ENCODE results near the gene HABP4.
A peak's percentile ranks its signal among the peaks of the same experiment; 100 is the strongest.

The HABP4 gene

DNA sequence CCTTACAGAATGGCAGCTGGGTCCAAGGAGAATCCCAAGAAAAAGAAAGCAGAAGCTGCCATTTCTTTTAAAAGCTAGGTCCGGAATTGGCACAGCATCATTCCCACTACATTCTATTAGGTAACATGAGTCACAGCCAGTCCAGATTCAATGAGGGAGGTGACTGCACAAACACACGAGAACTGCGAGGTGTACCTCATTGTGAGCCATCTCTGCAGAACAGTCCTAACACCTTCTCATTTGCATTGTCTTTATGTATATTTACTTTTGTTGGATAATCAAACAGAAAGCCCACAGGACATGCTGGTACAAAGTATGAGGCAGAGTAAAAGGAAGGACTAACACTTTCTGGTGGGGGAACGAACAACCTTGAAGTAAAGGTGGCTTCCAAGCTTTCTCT lies 14.6 kb upstream of the HABP4 start:
- no peak for DNase-seq (ENCODE audit: low read depth in 1 of 2, low spot score in 1 of 2)

DNA sequence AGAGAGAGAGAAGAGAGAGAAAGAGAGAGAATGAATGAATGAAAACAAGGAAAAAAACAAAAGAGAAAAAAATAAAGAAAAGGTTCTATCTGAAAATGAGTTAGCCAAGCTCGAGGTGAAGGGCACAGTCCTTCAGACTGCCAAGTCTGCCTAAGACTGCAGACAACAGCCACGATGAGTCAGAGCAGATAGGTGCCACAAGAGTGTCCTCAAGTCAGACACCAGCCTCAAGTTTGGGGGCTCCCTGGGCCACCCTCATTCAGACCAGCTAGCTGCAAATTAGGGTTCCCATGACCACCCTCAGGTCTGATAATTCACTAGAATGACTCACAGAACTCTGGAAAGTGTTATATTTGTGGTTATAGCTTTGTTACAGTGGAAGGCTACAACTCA lies 13.9 kb upstream of the HABP4 start:
- DNase-seq (ENCODE audit: low read depth in 1 of 2, low spot score in 1 of 2), result no peak

DNA sequence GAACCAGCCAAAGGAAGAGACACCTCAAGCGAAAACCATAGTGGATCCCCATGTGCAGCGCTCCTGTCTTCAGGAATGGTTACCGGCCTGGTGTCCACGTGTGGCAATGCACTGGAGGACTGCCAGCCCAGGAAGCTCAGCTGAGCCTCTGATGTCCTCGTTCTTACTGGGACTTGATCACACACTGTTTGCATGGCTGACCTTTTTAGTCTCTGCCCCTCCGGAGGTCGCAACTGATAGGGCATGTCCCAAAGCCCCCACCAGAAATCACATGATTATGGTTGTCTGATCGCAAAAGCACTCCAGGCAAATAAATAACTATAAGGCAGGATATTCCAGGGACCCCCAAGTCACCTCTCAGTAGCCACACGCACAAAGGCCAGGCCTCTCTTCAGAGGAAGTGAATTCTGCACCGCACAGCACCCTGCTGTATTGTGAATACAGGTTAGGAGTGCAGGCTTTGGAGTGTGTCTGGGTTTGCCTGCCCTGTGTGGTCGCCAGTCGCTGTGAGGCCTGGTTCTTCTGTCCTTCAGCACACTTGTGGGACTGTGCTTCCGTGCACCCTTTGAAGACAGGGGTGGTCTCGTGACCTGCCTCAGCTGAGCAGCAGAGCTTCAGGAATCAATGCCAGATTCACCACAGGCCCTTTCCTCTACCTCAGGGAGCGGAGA lies 13.4 kb upstream of the HABP4 start:
- no peak for DNase-seq (ENCODE audit: low read depth in 1 of 2, low spot score in 1 of 2)

DNA sequence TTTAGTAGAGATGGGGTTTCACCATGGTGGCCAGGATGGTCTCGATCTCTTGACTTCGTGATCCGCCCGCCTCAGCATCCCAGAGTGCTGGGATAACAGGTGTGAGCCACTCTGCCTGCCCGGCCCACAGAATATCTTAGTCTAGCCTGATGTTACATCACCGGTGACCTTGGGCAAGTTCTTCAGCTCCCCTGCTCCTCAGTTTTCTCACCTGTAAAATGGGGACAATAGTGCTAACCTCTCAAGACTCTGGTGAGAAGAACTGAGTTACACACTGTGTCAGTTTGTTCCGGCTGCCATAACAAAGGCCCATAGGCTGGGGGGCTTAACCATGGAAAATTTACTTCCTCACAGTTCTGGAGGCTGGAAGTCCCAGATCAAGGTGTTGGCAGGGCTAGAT lies 12.5 kb upstream of the HABP4 start:
- DNase-seq (ENCODE audit: low read depth in 1 of 2, low spot score in 1 of 2), result no peak

DNA sequence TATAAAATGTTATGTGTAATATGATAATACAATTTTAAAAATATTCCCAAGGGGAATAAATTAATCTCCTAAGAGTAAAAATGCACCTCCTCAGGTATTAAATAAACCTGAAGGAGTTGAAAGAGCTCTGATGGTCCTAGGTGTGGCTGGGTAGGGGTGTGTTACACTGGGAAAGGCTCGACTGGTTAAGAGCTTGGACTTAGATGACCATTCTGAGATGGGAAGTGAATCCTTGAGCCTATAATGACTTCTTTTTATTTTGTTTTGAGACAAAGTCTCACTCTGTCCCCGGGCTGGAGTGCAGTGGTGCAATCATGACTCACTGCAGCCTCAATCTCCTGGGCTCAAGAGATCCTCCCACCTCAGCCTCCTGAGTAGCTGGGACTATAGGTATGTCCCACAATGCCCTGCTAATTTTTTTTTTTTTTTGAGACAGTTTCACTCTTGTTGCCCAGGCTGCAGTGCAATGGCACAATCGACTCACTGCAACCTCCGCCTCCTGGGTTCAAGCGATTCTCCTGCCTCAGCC lies 9.2 kb upstream of the HABP4 start:
- DNase-seq (ENCODE audit: low read depth in 1 of 2, low spot score in 1 of 2), result no peak

DNA sequence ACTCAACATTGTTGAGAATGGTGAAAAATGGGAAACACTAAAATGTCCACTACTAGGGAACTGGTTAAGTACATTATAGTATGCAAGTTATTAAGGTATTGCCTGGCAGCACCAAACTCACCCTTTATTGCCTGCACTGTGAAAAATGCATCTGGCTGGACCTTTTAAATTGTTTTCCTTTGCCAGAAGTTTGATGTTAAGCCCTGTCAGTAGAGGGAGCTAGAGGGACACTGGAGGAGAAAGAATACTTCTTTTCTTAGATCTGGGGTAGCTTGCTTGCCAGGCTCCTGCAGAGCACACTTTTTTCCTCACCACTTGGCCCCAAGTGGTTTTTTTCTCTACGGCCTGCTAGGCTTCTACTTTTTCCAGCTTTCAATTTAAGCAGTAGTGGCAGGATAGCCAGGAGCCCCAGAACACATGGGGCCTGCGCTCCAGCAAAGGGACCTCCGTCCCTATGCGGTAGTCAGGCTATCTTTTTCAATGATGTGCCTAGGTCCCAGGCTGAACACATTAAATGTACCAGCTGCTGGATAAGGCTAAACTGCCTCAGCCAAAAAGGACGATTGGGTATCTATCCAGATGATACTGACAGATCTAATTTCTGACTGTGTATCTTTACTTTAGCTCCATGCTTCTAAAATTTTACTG lies 8.0 kb upstream of the HABP4 start:
- DNase-seq (ENCODE audit: low read depth in 1 of 2, low spot score in 1 of 2), result no peak

DNA sequence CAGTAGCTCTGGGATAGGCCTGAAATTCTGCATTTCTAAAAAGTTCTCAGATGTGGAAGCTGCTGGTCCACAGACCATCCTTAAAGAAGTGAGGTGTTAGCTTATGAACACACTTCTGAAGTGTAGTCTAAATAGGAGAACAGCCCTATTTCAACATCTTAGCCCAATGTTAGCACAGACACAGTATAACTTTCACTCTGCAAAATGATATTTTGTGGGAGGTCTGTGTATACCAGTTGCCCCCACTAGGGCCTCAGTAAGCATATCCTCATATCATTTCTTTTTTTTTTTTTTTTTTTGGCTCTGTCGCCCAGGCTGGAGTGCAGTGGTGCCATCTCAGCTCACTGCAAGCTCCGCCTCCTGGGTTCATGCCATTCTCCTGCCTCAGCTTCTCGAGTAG lies 7.5 kb upstream of the HABP4 start:
- no peak for DNase-seq (ENCODE audit: low read depth in 1 of 2, low spot score in 1 of 2)

DNA sequence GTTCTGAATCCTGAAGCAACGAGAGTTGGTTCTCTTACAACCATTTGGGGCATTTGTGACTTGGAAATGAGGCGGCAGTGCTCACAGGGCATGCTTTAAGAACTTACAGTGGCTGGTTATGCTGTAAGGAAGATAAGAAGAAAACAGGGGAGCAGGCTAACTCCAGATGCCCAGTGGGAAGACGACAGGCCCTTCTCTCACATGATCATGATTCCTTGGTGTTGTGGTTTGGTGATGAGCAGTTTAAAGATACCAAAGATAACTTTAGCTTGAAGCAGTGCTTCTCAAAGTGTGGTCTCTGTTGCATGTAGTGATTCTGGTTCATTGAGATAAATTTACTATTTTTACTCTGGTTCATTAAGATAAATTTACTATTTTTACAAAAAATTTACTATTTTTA lies 2.6 kb upstream of the HABP4 start:
- DNase-seq (ENCODE audit: low read depth in 1 of 2, low spot score in 1 of 2), result no peak

DNA sequence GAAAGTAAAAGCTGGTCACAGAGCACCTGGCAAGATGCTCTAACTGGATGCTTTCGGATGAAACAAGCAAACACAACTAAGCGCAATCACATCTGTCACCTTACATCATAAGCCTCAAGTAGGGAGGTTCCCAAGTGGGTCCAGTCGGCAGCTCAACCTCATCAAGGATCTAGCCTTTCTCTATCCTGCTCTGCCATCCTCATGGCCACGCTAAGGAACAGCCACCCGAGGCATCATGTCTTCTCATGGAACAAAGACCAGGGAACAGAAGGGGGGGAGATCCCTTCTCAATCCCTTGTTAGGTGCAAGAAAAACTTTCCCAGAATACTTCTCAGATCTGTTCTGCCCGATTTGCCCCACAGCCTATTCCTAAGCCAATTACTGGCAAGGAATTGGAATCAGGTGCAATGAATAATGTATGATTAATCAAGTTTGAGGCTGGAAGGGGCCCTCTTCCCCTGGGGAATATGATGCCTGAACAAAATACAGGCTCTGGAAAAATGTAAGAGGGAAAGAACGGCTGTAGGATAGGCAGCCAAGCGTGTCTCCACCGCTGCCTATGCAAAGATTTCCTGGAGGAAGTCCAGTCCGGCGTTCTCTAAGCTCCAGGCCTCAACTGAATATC lies 1.3 kb upstream of the HABP4 start:
- no peak for DNase-seq (ENCODE audit: low read depth in 1 of 2, low spot score in 1 of 2)

DNA sequence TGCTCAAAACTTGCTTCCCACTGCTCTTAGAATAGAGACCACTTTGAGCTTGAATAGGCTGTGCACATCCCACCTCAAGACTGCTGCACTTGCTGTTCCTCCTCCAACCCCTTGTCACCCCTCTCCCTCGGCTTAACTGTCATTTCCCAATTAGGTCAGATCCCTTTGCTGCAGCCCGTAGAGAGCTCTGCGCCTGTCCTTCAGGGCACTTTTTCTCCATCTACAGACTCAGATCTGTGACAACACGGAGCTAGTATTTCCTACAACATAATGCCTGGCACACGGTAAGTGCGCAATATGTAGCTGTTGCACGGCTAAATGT lies 485 bp upstream of the HABP4 start:
- DNase-seq (ENCODE audit: low read depth in 1 of 2, low spot score in 1 of 2), result no peak

DNA sequence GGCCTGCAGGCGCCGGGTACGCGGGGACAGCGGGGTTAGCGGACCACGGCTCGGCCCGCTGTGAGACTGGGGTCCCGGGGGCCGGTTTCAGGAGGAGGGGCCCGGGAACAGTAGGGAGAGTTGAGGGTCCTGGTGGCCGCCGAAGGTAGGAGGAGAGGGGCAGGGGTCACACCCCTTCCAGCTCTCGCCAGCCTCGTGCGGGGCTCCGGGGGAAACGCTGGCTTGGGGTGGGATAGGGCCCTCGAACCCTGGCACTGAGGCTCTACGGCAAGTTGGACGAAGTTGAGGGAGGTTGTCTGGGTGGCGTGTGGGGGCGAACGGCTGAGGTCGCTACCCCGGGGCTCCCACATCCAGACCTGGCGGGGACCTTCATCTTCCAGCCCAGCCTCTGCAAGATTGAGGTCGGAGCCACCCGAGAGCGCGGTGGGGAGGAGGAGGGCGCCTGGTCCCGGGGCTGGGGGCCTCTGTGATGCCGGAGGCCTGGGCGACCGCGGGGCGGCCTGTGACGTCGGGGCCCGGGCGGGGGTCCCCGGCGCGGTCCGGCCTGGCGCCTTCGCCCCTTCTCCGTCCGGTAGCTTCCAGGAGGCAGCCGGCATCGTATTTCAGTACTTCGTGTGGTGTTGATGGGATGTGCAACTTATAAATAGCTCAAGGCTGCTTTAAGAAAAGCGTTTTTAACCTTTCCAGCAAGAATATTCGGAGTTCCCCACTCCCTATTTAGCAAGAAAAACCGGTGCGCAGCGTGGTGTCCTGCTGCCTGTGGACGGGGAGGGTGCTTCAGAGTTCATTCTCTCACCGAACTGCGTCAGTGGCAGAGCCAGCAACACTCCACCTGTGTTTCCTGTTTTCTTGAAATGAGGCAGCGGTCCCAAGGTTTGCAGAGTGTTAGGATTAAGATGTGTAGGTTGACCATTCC lies 902 bp downstream of the HABP4 start:
- DNase-seq (ENCODE audit: low read depth in 1 of 2, low spot score in 1 of 2), result peak in 1 of 2 donors; percentile 5

DNA sequence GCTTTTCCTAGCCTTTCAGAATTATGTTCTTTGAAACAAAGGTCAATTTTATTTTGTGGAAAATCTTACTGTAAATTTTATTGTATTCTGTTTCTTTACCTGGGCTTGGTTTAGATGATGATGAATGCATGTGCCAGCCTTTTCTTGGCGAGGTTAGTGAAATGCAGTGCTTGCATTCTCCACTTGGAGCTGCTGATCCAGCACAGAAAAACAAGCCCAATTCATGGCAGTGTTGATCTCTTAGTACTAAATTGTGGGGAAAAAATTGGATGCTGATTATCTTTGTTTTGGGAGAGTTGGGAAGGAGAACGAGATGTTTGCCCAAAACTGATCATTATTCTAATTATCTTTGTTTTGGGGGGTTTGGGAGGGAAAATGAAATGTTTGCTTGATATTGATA lies 3.7 kb downstream of the HABP4 start:
- no peak for DNase-seq (ENCODE audit: low read depth in 1 of 2, low spot score in 1 of 2)

DNA sequence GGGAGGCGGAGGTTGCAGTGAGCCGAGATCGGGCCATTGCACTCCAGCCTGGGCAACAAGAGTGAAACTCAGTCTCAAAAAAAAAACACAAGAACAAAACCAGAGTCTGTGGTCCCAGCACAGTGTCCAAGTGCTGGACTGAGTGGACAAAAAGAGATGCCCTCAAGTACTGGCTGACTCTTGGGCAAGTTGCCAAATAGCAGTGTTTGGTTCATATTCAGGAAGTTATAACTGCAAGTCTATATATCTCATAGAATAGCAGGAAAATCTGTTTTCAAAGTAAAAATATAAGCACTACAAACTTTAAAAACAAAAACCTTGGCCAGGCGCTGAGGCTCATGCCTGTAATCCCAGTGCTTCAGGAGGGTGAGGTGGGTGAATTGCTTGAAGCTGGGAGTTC lies 7.3 kb downstream of the HABP4 start:
- no peak for DNase-seq (ENCODE audit: low read depth in 1 of 2, low spot score in 1 of 2)

DNA sequence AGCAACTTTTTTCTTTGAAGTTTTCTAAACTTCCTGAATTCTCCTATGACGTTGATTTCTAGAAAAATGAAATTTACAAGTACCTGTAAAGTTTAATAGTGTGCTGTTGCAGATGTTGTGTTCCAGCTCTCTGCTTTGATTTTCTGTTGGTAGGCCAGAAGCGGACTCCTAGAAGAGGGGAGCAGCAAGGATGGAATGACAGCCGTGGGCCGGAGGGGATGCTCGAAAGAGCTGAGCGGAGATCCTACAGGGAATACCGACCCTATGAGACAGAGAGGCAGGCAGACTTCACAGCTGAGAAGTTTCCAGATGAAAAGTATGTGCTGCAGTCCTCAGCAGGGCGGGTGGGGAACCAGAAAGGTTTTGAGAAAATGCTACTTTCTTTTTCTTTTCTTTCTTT lies 8.3 kb downstream of the HABP4 start:
- DNase-seq (ENCODE audit: low read depth in 1 of 2, low spot score in 1 of 2), result no peak

DNA sequence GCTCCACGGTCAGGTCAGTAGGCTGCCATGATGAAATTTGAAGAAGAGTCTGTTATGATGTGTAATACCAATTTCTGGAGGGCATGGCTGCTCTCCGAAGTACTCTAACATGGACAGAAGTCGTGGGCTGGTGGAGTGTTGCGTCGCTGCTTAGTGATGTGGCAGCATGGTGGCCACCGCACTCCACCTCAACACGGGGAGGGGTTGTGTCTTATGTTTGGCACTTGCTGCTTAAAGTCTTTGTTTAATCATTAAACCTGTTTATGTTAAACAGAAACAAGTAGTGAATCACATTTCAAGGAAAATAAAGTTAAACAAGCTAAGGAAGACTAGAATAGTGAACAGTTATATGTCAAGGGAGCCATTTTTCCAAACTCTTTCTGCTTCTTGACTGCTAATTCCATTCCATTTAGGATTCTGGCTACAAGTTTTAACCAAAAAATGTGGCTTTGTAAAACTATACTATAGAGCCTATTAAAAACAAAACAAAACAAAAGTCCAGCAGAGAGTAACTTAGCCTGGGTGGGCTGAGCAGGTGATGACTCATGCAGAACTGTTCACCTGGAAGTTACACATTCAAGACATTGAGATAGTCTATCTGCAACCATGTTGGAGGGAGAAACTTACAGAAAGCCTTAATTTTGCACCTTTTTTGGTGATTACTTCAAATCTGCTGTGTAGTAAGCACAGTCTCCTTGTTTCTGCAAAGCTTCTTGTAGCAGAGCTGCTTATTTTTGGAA lies 9.5 kb downstream of the HABP4 start:
- DNase-seq (ENCODE audit: low read depth in 1 of 2, low spot score in 1 of 2), result no peak

DNA sequence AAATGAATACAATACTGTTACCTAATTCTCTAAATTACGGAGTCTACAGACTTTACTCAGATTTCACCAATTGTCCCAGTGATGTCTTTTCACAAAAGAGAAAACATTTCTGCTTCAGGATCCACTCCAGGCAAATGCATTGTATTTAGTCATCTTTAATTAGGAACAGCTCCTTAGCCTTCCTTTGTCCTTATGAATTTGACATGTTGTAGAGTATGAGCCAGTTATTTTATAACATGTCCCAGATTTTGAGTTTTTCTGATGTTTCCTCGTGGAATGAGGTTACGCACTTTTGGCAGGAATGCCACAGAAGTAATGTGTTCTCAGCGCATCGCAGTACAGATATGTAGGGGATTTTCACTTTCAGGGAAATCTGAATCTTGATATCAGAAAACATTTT lies 10.5 kb downstream of the HABP4 start:
- DNase-seq (ENCODE audit: low read depth in 1 of 2, low spot score in 1 of 2), result no peak

DNA sequence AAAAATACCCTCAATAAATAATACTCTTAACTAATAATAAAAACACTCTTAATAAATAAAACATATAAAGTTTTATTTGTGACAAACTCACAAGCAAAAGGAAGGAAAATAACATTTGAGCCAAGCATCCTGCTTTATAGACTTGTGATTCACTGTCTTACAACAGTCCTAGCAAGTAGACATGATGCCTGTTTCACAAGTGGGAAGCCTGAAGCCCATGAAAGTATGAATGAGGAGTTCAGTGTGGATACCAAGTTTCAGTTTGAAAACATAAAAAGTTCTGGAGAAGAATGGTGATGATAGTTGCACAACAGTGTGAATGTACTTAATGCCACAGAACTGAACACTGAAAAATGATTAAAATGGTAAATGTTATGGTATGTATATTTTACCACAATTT lies 10.9 kb downstream of the HABP4 start:
- no peak for DNase-seq (ENCODE audit: low read depth in 1 of 2, low spot score in 1 of 2)

DNA sequence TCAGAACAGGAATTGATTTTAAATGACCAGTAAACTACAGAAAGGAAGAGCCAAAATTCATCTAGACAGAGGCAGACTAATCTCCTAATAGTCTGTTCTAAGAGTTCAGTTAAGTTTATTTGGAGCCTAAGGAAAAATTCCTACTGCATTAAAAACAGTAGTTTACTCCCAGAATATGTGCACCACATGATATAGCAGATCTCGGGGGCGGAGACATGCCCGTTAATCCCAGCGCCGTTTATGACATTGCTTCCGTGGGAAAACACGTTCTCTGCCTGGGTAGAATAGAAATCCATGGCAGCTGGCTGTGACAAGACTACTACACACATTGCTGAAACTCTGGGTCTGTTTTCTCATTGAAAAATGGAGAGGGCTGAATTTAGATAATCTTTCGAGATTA lies 11.4 kb downstream of the HABP4 start:
- no peak for DNase-seq (ENCODE audit: low read depth in 1 of 2, low spot score in 1 of 2)

DNA sequence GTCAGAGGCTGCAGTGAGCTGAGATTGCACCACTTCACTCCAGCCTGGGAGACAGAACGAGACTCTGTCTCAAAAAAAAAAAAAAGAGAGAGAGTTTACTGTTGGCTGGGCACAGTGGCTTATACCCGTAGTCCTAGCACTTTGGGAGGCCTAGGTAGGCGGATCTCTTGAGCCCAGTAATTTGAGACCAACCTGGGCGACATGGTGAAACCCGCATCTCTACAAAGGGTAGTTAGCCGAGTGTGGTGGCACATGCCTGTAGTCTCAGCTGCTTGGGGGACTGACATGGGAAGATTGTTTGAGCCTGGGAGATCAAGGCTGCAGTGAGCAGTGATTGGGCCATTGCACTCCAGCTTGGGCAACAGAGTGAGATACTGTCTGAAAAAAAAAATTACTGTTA lies 12.6 kb downstream of the HABP4 start:
- no peak for DNase-seq (ENCODE audit: low read depth in 1 of 2, low spot score in 1 of 2)

DNA sequence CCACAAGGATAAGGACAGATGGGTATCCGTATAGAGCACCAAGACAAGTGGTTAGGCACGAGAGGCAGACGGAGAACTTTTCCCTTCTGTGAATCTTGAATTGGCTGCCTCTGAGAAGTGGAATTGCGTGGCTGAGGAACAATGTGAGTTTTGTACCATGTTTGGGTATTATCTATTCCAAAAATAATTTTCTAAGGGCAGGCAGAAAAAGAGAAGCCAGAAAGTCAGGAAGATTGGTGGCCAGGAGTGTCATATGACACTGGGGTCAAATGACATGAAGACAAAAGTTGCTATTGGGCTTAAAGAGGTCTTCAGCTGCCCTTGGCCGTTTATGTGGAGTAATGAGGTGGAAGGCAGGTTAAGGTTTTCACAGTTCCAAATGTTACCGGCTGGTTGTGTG lies 14.5 kb downstream of the HABP4 start:
- no peak for DNase-seq (ENCODE audit: low read depth in 1 of 2, low spot score in 1 of 2)

DNA sequence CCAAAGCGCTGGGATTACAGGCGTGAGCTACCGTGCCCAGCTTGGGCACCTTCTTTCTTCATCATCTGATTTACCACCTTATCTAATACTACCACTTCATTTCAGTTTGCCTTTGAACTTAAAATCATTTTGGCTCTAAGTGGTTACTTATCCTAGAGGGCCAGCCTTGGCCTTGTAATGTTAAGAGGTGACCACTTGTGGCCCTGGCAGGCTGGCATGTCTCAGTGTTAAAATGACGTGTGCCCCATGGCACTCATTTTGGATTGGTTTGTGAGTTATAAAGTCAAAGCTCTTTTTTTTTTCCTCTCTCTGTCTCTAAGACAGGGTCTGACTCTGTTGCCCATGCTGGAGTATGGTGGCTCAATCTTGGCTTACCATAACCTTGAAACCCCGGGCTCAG lies 17.8 kb downstream of the HABP4 start:
- DNase-seq (ENCODE audit: low read depth in 1 of 2, low spot score in 1 of 2), result no peak

Data from stimulated activated CD4-positive, alpha-beta T cell treated with anti-CD3 and anti-CD28 coated beads, Interleukin-15, amount 100 ng/mL, for 1 hour (primary cell).